CD14-positive monocyte (primary cell): Measurements from ENCODE around the gene PPP1CB. TPM values are rescaled to one million over a fixed set of nuclear protein-coding genes. Genes with fewer than 3 reads are reported as not detected.

Source experiments
- DNase-seq, 3 donors: peaks; one replicate each; pipeline ENCODE4 v3.0.0-alpha.2; 2011 to 2022
- H2AFZ ChIP-seq: 2 replicates; pipeline ENCODE4 v1.6.0; 2012; ENCODE audit warnings: mild to moderate bottlenecking, low read depth, low read length, inconsistent platforms; ENCODE audit not compliant: insufficient read depth, poor library complexity, severe bottlenecking
- H3K27ac ChIP-seq, 2 donors: 1 replicate in 1 of 2; 2 replicates in 1 of 2; pipeline ENCODE4 v1.5.1; 2012 to 2013; ENCODE audit warnings: low read length in 2 of 2, control low read depth in 1 of 2, inconsistent platforms in 1 of 2, low read depth in 1 of 2, mild to moderate bottlenecking in 1 of 2
- H3K27me3 ChIP-seq, 2 donors: one replicate each; pipeline versions ENCODE4 v1.6.0 to v1.6.1; 2011 to 2013; ENCODE audit warnings: low read length in 2 of 2; ENCODE audit not compliant: control insufficient read depth in 2 of 2, insufficient read depth in 2 of 2
- H3K36me3 ChIP-seq, 2 donors: replicated peaks in 1 of 2; 1 replicate in 1 of 2; 2 replicates in 1 of 2; pipeline versions ENCODE4 v1.5.1 to v1.6.1; 2012 to 2013; ENCODE audit warnings: low read length in 2 of 2, control low read depth in 1 of 2, inconsistent platforms in 1 of 2, mild to moderate bottlenecking in 1 of 2; ENCODE audit not compliant: insufficient read depth in 2 of 2, control insufficient read depth in 1 of 2
- H3K4me1 ChIP-seq, 2 donors: 1 replicate in 1 of 2; 2 replicates in 1 of 2; pipeline versions ENCODE4 v1.5.1 to v1.6.1; 2012 to 2013; ENCODE audit warnings: low read length in 2 of 2, control low read depth in 1 of 2, inconsistent platforms in 1 of 2, mild to moderate bottlenecking in 1 of 2, moderate library complexity in 1 of 2; ENCODE audit not compliant: insufficient read depth in 2 of 2, control insufficient read depth in 1 of 2
- H3K4me2 ChIP-seq: replicated peaks from 2 replicates; pipeline ENCODE3; 2012; ENCODE audit warnings: low read length, moderate library complexity, mild to moderate bottlenecking; ENCODE audit not compliant: poor library complexity, severe bottlenecking; ENCODE audit errors: extremely low read depth
- H3K4me3 ChIP-seq, 3 experiments: fragments of 200-600 bp in 1 of 3; sonication (generic) in 1 of 3; replicated peaks in 1 of 3; 1 replicate in 2 of 3; 2 replicates in 1 of 3; pipeline ENCODE4 v1.5.1; 2011 to 2013; ENCODE audit warnings: low read length in 3 of 3, mild to moderate bottlenecking in 3 of 3, control low read depth in 2 of 3, low read depth in 2 of 3, inconsistent platforms in 1 of 3, moderate library complexity in 1 of 3
- H3K79me2 ChIP-seq: 2 replicates; pipeline ENCODE4 v1.6.0; 2012; ENCODE audit warnings: mild to moderate bottlenecking, control low read depth, inconsistent platforms, low read length, moderate library complexity; ENCODE audit not compliant: insufficient read depth
- H3K9ac ChIP-seq: 2 replicates; pipeline ENCODE4 v1.6.0; 2017; ENCODE audit warnings: low read length, mild to moderate bottlenecking; ENCODE audit not compliant: insufficient read depth, poor library complexity, severe bottlenecking
- H3K9me3 ChIP-seq, 2 donors: replicated peaks in 1 of 2; 1 replicate in 1 of 2; 2 replicates in 1 of 2; pipeline versions ENCODE4 v1.5.1 to v1.6.1; 2012 to 2013; ENCODE audit warnings: low read length in 2 of 2, control low read depth in 1 of 2; ENCODE audit not compliant: control insufficient read depth in 1 of 2, insufficient read depth in 1 of 2
- H4K20me1 ChIP-seq: 2 replicates; pipeline ENCODE4 v1.6.0; 2012; ENCODE audit warnings: mild to moderate bottlenecking, low read length, control low read depth, moderate library complexity; ENCODE audit not compliant: insufficient read depth
- H3K27ac Mint-ChIP-seq, 7 donors: one replicate each; pipeline ENCODE4 v1.8.0; 2020; ENCODE audit warnings: mild to moderate bottlenecking in 7 of 7, mixed read lengths in 7 of 7, moderate library complexity in 6 of 7, inconsistent platforms in 2 of 7
- H3K27me3 Mint-ChIP-seq, 3 donors: one replicate each; pipeline ENCODE4 v1.8.0; 2021 to 2022; ENCODE audit warnings: low read depth in 3 of 3, mild to moderate bottlenecking in 3 of 3, mixed read lengths in 3 of 3, moderate library complexity in 3 of 3, inconsistent platforms in 1 of 3
- H3K36me3 Mint-ChIP-seq, 2 donors: one replicate each; pipeline ENCODE4 v1.8.0; 2020; ENCODE audit warnings: mixed read lengths in 2 of 2, inconsistent platforms in 1 of 2, mild to moderate bottlenecking in 1 of 2
- H3K4me1 Mint-ChIP-seq: one replicate; pipeline ENCODE4 v1.8.0; 2020; ENCODE audit warnings: mild to moderate bottlenecking, mixed read lengths
- H3K4me3 Mint-ChIP-seq, 2 donors: one replicate each; pipeline ENCODE4 v1.8.0; 2020; ENCODE audit warnings: mild to moderate bottlenecking in 2 of 2, mixed read lengths in 2 of 2, moderate library complexity in 1 of 2
- H3K9me3 Mint-ChIP-seq, 7 donors: one replicate each; pipeline ENCODE4 v1.8.0; 2020 to 2022; ENCODE audit warnings: mixed read lengths in 7 of 7, mild to moderate bottlenecking in 6 of 7, moderate library complexity in 6 of 7, inconsistent platforms in 2 of 7
- CTCF ChIP-seq: fragments of 200-600 bp; IDR thresholded peaks from one replicate; pipeline ENCODE4 v1.8.0; 2022; ENCODE audit warnings: antibody characterized with exemption, mild to moderate bottlenecking
- WGBS: methylation state at CpG from one replicate; pipeline ENCODE4 v1.1.5; 2013; ENCODE audit warnings: missing lambda C conversion rate; ENCODE audit not compliant: insufficient coverage; 5-methylcytosine and 5-hydroxymethylcytosine counted together
- intact Hi-C, 2 donors: fragments of 100-400 bp; cut with micrococcal nuclease; formaldehyde crosslinking; loops; one replicate each; pipeline versions ENCODE4 v1.15.0 to v1.15.1; 2023
- polyA plus RNA-seq, 3 donors: library from polyadenylated mRNA; depleted of rRNA in 1 of 3; unstranded in 2 of 3; stranded (reverse) in 1 of 3; fragments of 300-500 nt in 2 of 3; fragments of >200 nt in 1 of 3; fragmentation: Illumina TruSeq in 2 of 3; gene quantifications; 1 replicate in 2 of 3; 2 replicates in 1 of 3; pipeline ENCODE4 v1.2.3, GENCODE V29; 2012 to 2021

The PPP1CB gene
- polyA plus RNA-seq, 3 donors, result 25.3 to 142 (median 69.4) TPM

- no peak overlapping the region for H3K4me2 ChIP-seq
- Mint-ChIP-seq H3K9me3 (no peaks in the 10 kb centered on the region), H3K27me3 (no peaks in the 10 kb centered on the region), H3K27ac (peak overlapping the region in 2 of 7 donors; percentile 1 to 62), H3K4me1 (peaks cover 34% of the 10 kb centered on the region), H3K4me3 (no peak overlapping the region), H3K36me3 (peaks cover 6 to 11% of the 10 kb centered on the region in 2 donors)
- no peaks in the 10 kb centered on the region for H3K36me3 ChIP-seq
- H3K27me3 ChIP-seq, result no peaks in the 10 kb centered on the region
- DNase-seq, result no peak
- intact Hi-C loops, result no loop called here
- H4K20me1 ChIP-seq, result peaks cover 100% of the 10 kb centered on the region
- H3K9ac ChIP-seq, result no peak overlapping the region
- H2AFZ ChIP-seq, result no peak overlapping the region
- no peak overlapping the region for H3K4me3 ChIP-seq
- peak overlapping the region in 1 of 2 donors; percentile 33 for H3K27ac ChIP-seq
- H3K79me2 ChIP-seq, result peaks cover 100% of the 10 kb centered on the region
- no CpG with 5 or more reads among the region's 5 CpGs for WGBS
- H3K4me1 ChIP-seq, result peaks cover 0 to 4% of the 10 kb centered on the region in 2 donors
- no peak for TF ChIP-seq CTCF
- no peaks in the 10 kb centered on the region for H3K9me3 ChIP-seq
Measured at GRCh38 chr2:28768952-28769351, 17.3 kb downstream of the PPP1CB start.

GRCh38 chr2:28772351-28772750, 20.7 kb downstream of the PPP1CB start:
- no peak overlapping the region for H3K4me2 ChIP-seq
- Mint-ChIP-seq H3K4me1 (peaks cover 32% of the 10 kb centered on the region), H3K36me3 (peaks cover 13 to 17% of the 10 kb centered on the region in 2 donors), H3K9me3 (no peaks in the 10 kb centered on the region), H3K27me3 (peaks cover 0 to 3% (median 0%) of the 10 kb centered on the region in 3 donors), H3K27ac (no peak overlapping the region), H3K4me3 (no peak overlapping the region)
- no CpG with 5 or more reads among the region's 2 CpGs for WGBS
- no peak overlapping the region for H2AFZ ChIP-seq
- H3K27me3 ChIP-seq, result no peaks in the 10 kb centered on the region
- TF ChIP-seq CTCF, result no peak
- H3K9ac ChIP-seq, result no peak overlapping the region
- H4K20me1 ChIP-seq, result peaks cover 100% of the 10 kb centered on the region
- peaks cover 0 to 12% of the 10 kb centered on the region in 2 donors for H3K4me1 ChIP-seq
- H3K9me3 ChIP-seq, result no peaks in the 10 kb centered on the region
- no peak overlapping the region for H3K27ac ChIP-seq
- no peak overlapping the region for H3K4me3 ChIP-seq
- intact Hi-C loops, result no loop called here
- H3K36me3 ChIP-seq, result peaks cover 7 to 12% of the 10 kb centered on the region in 2 donors
- DNase-seq, result no peak
- peaks cover 99% of the 10 kb centered on the region for H3K79me2 ChIP-seq
